ENCODE results near the gene GNMT. TPM values are rescaled to one million over a fixed set of nuclear protein-coding genes. Genes with fewer than 3 reads are reported as not detected.

Gene GNMT
- total RNA-seq, 1 experiment from 2014 or later, result 0.47 TPM

DNA sequence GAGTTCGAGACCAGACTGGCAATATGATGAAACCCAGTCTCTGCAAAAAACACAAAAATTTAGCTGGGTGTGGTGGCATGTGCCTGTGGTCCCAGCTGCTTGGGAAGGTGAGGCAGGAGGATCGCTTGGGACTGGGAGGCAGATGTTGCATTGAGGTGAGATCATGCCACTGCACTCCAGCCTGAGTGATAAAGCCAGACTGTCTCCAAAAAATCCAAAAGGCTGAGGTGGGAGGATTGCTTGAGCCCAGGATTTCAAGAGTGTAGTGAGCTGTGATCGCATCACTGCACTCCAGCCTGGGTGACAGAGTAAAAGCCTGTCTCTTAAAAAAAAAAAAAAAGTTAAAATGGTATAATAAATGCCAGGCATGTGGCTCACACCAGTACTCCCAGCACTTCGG is 46.0 kb upstream of the GNMT start:
- no TSS peak for BruUV-seq (replicated peaks)
- H3K27me3 ChIP-seq (ENCODE audit: low read length), result no peaks in the 10 kb centered on the region
- H3K9me3 ChIP-seq (ENCODE audit: low read length), result no peaks in the 10 kb centered on the region
- ChIA-PET CTCF (interaction anchor here (0.6 kb wide), 1 partner anchor 26 kb away, joined by 11 read pairs; no protein-coding TSS in a partner anchor), POLR2A (ENCODE audit: unreplicated experiment) (interaction anchor here (0.7 kb wide), 1 partner anchor 773 kb away, joined by 3 read pairs; the partner anchor contains the start of gene MRPS18A)
- no peak overlapping the region for H2AFZ ChIP-seq (ENCODE audit: low read length)
- no peaks in the 10 kb centered on the region for H3K79me2 ChIP-seq (ENCODE audit: low read length)
- H3K36me3 ChIP-seq (ENCODE audit: low read depth, low read length), result no peaks in the 10 kb centered on the region
- no peaks in the 10 kb centered on the region for H3K4me1 ChIP-seq (ENCODE audit: insufficient read depth, low read length)
- no peaks in the 10 kb centered on the region for H3F3A ChIP-seq (ENCODE audit: low read length, unreplicated experiment)
- DNase-seq (no peak), ATAC-seq (no peak)
- H3K27ac ChIP-seq (ENCODE audit: low read length), result no peak overlapping the region
- TF ChIP-seq, protein P1, sequence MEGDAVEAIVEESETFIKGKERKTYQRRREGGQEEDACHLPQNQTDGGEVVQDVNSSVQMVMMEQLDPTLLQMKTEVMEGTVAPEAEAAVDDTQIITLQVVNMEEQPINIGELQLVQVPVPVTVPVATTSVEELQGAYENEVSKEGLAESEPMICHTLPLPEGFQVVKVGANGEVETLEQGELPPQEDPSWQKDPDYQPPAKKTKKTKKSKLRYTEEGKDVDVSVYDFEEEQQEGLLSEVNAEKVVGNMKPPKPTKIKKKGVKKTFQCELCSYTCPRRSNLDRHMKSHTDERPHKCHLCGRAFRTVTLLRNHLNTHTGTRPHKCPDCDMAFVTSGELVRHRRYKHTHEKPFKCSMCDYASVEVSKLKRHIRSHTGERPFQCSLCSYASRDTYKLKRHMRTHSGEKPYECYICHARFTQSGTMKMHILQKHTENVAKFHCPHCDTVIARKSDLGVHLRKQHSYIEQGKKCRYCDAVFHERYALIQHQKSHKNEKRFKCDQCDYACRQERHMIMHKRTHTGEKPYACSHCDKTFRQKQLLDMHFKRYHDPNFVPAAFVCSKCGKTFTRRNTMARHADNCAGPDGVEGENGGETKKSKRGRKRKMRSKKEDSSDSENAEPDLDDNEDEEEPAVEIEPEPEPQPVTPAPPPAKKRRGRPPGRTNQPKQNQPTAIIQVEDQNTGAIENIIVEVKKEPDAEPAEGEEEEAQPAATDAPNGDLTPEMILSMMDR (conservative IDR thresholded peaks at IDR 0.05; ENCODE audit: low read depth, low read length), result no peak
- TF ChIP-seq EZH2 (IDR thresholded peaks at IDR 0.05; ENCODE audit: low read length, unreplicated experiment), result no peak
- no peak for TF ChIP-seq EZH2phosphoT487 (IDR thresholded peaks at IDR 0.05; ENCODE audit: borderline replicate concordance, low read length)
- H3K4me2 ChIP-seq (ENCODE audit: low read length), result no peak overlapping the region
- no peaks in the 10 kb centered on the region for H3K9me2 ChIP-seq (replicated peaks; ENCODE audit: low read length)
- no peak overlapping the region for H3K9ac ChIP-seq (ENCODE audit: low read length)
- intact Hi-C loops (cut with micrococcal nuclease), result no loop called here
- no peaks in the 10 kb centered on the region for H4K20me1 ChIP-seq (ENCODE audit: low read length)
- H3K4me3 ChIP-seq (ENCODE audit: low read length), result no peak overlapping the region

DNA sequence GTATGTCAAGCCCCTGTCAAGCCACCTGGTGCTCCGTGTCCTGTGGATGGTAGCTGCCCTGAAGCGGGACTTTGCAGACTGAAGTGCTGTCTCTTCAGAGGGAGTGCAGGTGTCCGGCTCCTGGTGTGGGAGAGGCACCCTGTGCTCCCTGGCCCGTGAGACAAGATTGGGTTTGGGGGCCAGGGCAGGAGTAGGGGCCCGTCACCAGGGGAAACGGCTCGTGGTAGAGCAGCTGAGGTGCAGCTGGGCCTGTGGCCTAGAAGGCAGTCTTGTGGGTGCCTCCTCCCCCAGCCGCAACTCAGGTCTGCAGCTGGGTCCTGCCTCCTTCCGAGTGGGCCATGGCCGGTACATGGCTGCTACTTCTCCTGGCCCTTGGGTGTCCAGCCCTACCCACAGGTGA is 44.8 kb upstream of the GNMT start, which contains the start of gene PTCRA:
TSS of gene PTCRA (plus strand) at position 322 of the 400 bp plus-strand sequence. CDS start at position 339, 17 bp downstream.
- Histone ChIP-seq H3K79me2 (ENCODE audit: low read length) (no peaks in the 10 kb centered on the region), H3K4me1 (ENCODE audit: insufficient read depth, low read length) (peaks cover 4% of the 10 kb centered on the region; the same call in 1 of the 2 replicates), H3K9ac (ENCODE audit: low read length) (no peak within 1 kb of the TSS), H3K27ac (ENCODE audit: low read length) (no peak within 1 kb of the TSS), H4K20me1 (ENCODE audit: low read length) (no peaks in the 10 kb centered on the region), H3K9me2 (replicated peaks; ENCODE audit: low read length) (no peaks in the 10 kb centered on the region), H3F3A (ENCODE audit: low read length, unreplicated experiment) (no peaks in the 10 kb centered on the region), H3K36me3 (ENCODE audit: low read depth, low read length) (no peaks in the 10 kb centered on the region), H3K27me3 (ENCODE audit: low read length) (no peaks in the 10 kb centered on the region), H3K4me3 (ENCODE audit: low read length) (no peak within 1 kb of the TSS), H3K4me2 (ENCODE audit: low read length) (no peak within 1 kb of the TSS), H2AFZ (ENCODE audit: low read length) (no peak within 1 kb of the TSS), H3K9me3 (ENCODE audit: low read length) (no peaks in the 10 kb centered on the region)
- ATAC-seq, result no peak
- CTCF ChIA-PET, result no interaction called here
- DNase-seq, result no peak
- BruUV-seq (replicated peaks), result no TSS peak
- POLR2A ChIA-PET (ENCODE audit: unreplicated experiment), result no interaction called here
- TF ChIP-seq EZH2phosphoT487 (IDR thresholded peaks at IDR 0.05; ENCODE audit: borderline replicate concordance, low read length), result no peak
- TF ChIP-seq, protein P1 (conservative IDR thresholded peaks at IDR 0.05; ENCODE audit: low read depth, low read length), result no peak
- TF ChIP-seq EZH2 (IDR thresholded peaks at IDR 0.05; ENCODE audit: low read length, unreplicated experiment), result no peak
- intact Hi-C loops (cut with micrococcal nuclease), result no loop called here

DNA sequence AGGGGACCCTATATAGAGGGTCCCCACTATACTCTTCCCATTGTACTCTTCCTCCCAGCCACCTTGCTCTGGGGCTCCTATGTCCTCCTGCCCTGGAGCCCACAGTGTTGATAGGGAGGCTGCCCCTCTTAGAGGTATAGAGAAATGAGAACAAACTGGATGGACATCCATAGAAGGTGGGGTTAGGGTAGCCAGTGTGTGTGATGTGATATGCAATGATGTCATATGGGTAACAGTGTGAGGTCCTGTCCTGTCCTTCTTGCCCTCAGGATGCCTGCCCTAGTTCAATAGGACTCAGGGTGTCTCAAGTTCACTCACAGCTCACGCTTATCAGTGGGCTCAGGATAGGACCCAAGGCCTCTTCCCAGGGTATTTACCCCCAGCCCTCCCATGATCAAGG is 44.3 kb upstream of the GNMT start:
- DNase-seq (no peak), ATAC-seq (no peak)
- intact Hi-C loops (cut with micrococcal nuclease), result no loop called here
- no peaks in the 10 kb centered on the region for H3K9me2 ChIP-seq (replicated peaks; ENCODE audit: low read length)
- peaks cover 4% of the 10 kb centered on the region; the same call in 1 of the 2 replicates for H3K4me1 ChIP-seq (ENCODE audit: insufficient read depth, low read length)
- no peaks in the 10 kb centered on the region for H3K27me3 ChIP-seq (ENCODE audit: low read length)
- H3K9me3 ChIP-seq (ENCODE audit: low read length), result no peaks in the 10 kb centered on the region
- no peaks in the 10 kb centered on the region for H3K79me2 ChIP-seq (ENCODE audit: low read length)
- no TSS peak for BruUV-seq (replicated peaks)
- ChIA-PET CTCF (no interaction called here), POLR2A (ENCODE audit: unreplicated experiment) (no interaction called here)
- TF ChIP-seq, protein P1 (conservative IDR thresholded peaks at IDR 0.05; ENCODE audit: low read depth, low read length), result no peak
- TF ChIP-seq EZH2 (IDR thresholded peaks at IDR 0.05; ENCODE audit: low read length, unreplicated experiment), result no peak
- TF ChIP-seq EZH2phosphoT487 (IDR thresholded peaks at IDR 0.05; ENCODE audit: borderline replicate concordance, low read length), result no peak
- no peak overlapping the region for H3K4me2 ChIP-seq (ENCODE audit: low read length)
- H3K36me3 ChIP-seq (ENCODE audit: low read depth, low read length), result no peaks in the 10 kb centered on the region
- no peak overlapping the region for H3K9ac ChIP-seq (ENCODE audit: low read length)
- no peak overlapping the region for H3K27ac ChIP-seq (ENCODE audit: low read length)
- no peaks in the 10 kb centered on the region for H3F3A ChIP-seq (ENCODE audit: low read length, unreplicated experiment)
- no peaks in the 10 kb centered on the region for H4K20me1 ChIP-seq (ENCODE audit: low read length)
- H3K4me3 ChIP-seq (ENCODE audit: low read length), result no peak overlapping the region
- H2AFZ ChIP-seq (ENCODE audit: low read length), result no peak overlapping the region
